Measurements from ENCODE around the gene CRISP2.

The CRISP2 gene

GRCh38 chr6:49653942-49654341 is 59.4 kb downstream of the CRISP2 start:
- no peak for DNase-seq (ENCODE audit: extremely low read depth, insufficient read length)
- Histone ChIP-seq H3K4me3 (replicated peaks; ENCODE audit: low read depth, low read length) (no peak overlapping the region), H3K36me3 (ENCODE audit: control insufficient read depth, insufficient read depth, low read length) (no peaks in the 10 kb centered on the region)

DNA sequence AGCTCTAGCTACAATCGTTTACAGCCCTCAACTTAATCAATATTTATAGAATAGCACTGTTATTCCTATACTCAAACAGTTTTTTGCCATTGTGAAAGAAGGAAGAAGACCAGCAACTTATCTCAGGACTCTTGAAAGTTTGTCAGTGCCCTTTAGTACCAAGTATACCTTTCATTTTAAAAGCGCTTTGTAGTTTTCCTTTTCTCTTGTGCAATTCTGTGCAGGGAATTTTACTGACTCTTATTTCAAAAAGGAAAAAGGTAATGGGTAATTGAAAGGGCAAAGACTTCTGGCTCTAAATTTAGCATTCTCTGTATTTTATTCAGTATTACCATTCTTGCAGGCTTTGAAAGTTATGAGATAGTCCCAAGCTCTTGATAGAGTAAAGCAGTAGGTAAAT is 59.9 kb downstream of the CRISP2 start:
- Histone ChIP-seq H3K36me3 (ENCODE audit: control insufficient read depth, insufficient read depth, low read length) (no peaks in the 10 kb centered on the region), H3K4me3 (replicated peaks; ENCODE audit: low read depth, low read length) (no peak overlapping the region), H3K27me3 (replicated peaks; ENCODE audit: control insufficient read depth, insufficient read depth, low read length) (no peaks in the 10 kb centered on the region)
- TF ChIP-seq, protein P1, sequence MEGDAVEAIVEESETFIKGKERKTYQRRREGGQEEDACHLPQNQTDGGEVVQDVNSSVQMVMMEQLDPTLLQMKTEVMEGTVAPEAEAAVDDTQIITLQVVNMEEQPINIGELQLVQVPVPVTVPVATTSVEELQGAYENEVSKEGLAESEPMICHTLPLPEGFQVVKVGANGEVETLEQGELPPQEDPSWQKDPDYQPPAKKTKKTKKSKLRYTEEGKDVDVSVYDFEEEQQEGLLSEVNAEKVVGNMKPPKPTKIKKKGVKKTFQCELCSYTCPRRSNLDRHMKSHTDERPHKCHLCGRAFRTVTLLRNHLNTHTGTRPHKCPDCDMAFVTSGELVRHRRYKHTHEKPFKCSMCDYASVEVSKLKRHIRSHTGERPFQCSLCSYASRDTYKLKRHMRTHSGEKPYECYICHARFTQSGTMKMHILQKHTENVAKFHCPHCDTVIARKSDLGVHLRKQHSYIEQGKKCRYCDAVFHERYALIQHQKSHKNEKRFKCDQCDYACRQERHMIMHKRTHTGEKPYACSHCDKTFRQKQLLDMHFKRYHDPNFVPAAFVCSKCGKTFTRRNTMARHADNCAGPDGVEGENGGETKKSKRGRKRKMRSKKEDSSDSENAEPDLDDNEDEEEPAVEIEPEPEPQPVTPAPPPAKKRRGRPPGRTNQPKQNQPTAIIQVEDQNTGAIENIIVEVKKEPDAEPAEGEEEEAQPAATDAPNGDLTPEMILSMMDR (IDR thresholded peaks at IDR 0.05; ENCODE audit: insufficient read depth, low read length, poor library complexity, severe bottlenecking) = no peak
- DNase-seq (ENCODE audit: extremely low read depth, insufficient read length) = no peak

More at GRCh38 chr6:49653942-49654341, 59.4 kb downstream of the CRISP2 start:
- H3K27me3 ChIP-seq (replicated peaks; ENCODE audit: control insufficient read depth, insufficient read depth, low read length) = no peaks in the 10 kb centered on the region
- TF ChIP-seq, protein P1 (IDR thresholded peaks at IDR 0.05; ENCODE audit: insufficient read depth, low read length, poor library complexity, severe bottlenecking) = no peak

- H3K27me3 ChIP-seq (replicated peaks; ENCODE audit: control insufficient read depth, insufficient read depth, low read length) = no peaks in the 10 kb centered on the region
- no peak overlapping the region for H3K4me3 ChIP-seq (replicated peaks; ENCODE audit: low read depth, low read length)
- DNase-seq (ENCODE audit: extremely low read depth, insufficient read length) = no peak
- TF ChIP-seq, protein P1 (IDR thresholded peaks at IDR 0.05; ENCODE audit: insufficient read depth, low read length, poor library complexity, severe bottlenecking) = no peak
- no peaks in the 10 kb centered on the region for H3K36me3 ChIP-seq (ENCODE audit: control insufficient read depth, insufficient read depth, low read length)
Observed at GRCh38 chr6:49651239-49651638, 62.1 kb downstream of the CRISP2 start.

GRCh38 chr6:49649988-49650387 is 63.4 kb downstream of the CRISP2 start:
- no peaks in the 10 kb centered on the region for H3K36me3 ChIP-seq (ENCODE audit: control insufficient read depth, insufficient read depth, low read length)
- no peak overlapping the region for H3K4me3 ChIP-seq (replicated peaks; ENCODE audit: low read depth, low read length)
- H3K27me3 ChIP-seq (replicated peaks; ENCODE audit: control insufficient read depth, insufficient read depth, low read length) = no peaks in the 10 kb centered on the region
- no peak for DNase-seq (ENCODE audit: extremely low read depth, insufficient read length)
- TF ChIP-seq, protein P1 (IDR thresholded peaks at IDR 0.05; ENCODE audit: insufficient read depth, low read length, poor library complexity, severe bottlenecking) = no peak

DNA sequence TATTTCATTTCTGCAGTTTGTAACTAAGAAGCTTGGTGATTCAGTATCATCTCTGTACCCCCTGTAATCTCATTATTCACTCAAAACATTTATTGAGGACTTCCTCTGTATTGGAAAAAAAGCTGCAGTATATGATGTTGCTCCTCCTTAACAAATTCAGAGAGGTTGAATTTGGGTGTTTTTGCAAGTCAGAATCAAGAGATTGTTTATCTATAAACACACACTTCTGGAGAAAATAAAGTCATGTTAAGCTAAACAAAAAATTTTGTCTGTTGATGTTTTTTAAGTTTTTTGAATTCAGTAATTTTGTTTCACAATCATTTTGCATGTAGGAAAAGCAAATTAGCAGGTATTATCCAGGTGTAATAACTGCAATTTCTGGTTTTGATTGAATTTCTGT is 65.3 kb downstream of the CRISP2 start:
- TF ChIP-seq, protein P1 (IDR thresholded peaks at IDR 0.05; ENCODE audit: insufficient read depth, low read length, poor library complexity, severe bottlenecking) = no peak
- no peaks in the 10 kb centered on the region for H3K36me3 ChIP-seq (ENCODE audit: control insufficient read depth, insufficient read depth, low read length)
- no peak overlapping the region for H3K4me3 ChIP-seq (replicated peaks; ENCODE audit: low read depth, low read length)
- H3K27me3 ChIP-seq (replicated peaks; ENCODE audit: control insufficient read depth, insufficient read depth, low read length) = no peaks in the 10 kb centered on the region
- DNase-seq (ENCODE audit: extremely low read depth, insufficient read length) = no peak

DNA sequence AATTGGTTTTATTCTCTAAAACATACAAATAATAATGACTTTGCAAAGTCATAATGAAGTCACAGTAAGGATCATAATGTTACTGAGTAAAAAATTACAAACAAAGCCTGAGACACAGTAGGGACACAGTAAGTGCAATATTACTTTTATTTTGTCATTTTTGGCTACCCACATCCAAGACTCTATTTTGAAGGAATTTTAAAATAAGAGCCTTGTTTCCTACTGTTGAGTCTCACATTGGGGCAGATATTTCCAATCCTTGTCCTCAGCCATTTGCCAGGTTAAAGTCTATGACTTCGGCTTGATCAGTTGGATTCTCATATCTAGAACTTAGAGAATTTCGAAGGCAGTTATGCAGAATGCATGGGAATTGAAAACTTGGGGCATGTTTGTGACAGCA is 65.9 kb downstream of the CRISP2 start:
- TF ChIP-seq, protein P1 (IDR thresholded peaks at IDR 0.05; ENCODE audit: insufficient read depth, low read length, poor library complexity, severe bottlenecking) = no peak
- Histone ChIP-seq H3K4me3 (replicated peaks; ENCODE audit: low read depth, low read length) (no peak overlapping the region), H3K36me3 (ENCODE audit: control insufficient read depth, insufficient read depth, low read length) (no peaks in the 10 kb centered on the region), H3K27me3 (replicated peaks; ENCODE audit: control insufficient read depth, insufficient read depth, low read length) (no peaks in the 10 kb centered on the region)
- no peak for DNase-seq (ENCODE audit: extremely low read depth, insufficient read length)

Measured in GM06990 (cell line).